ENCODE data around the gene PLA2G15. TPM values are rescaled to one million over a fixed set of nuclear protein-coding genes. Genes with fewer than 3 reads are reported as not detected.

The PLA2G15 gene
- total RNA-seq, 1 donor from 2014 or later = 29.6 TPM

- no peak overlapping the region for H3K4me3 Mint-ChIP-seq (ENCODE audit: unreplicated experiment)
- peaks cover 31% of the 10 kb centered on the region for H3K4me1 Mint-ChIP-seq (ENCODE audit: low read depth)
- H3K9me3 Mint-ChIP-seq (ENCODE audit: low read depth) = no peaks in the 10 kb centered on the region
- H3K36me3 Mint-ChIP-seq (ENCODE audit: low read depth) = peaks cover 10% of the 10 kb centered on the region
- no peak for TF ChIP-seq CTCF (IDR thresholded peaks at IDR 0.05)
- no peaks in the 10 kb centered on the region for H3K27me3 Mint-ChIP-seq (ENCODE audit: low read depth)
- H3K27ac Mint-ChIP-seq (ENCODE audit: unreplicated experiment) = no peak overlapping the region
- no peak for DNase-seq (ENCODE audit: low spot score)
Measured at GRCh38 chr16:68247932-68248331, 2.8 kb downstream of the PLA2G15 start.

GRCh38 chr16:68249371-68249770, 4.2 kb downstream of the PLA2G15 start:
- Mint-ChIP-seq H3K4me3 (ENCODE audit: unreplicated experiment) (no peak overlapping the region), H3K27ac (ENCODE audit: unreplicated experiment) (peak overlapping the region; percentile 13), H3K9me3 (ENCODE audit: low read depth) (no peaks in the 10 kb centered on the region), H3K27me3 (ENCODE audit: low read depth) (no peaks in the 10 kb centered on the region), H3K4me1 (ENCODE audit: low read depth) (peaks cover 27% of the 10 kb centered on the region), H3K36me3 (ENCODE audit: low read depth) (peaks cover 10% of the 10 kb centered on the region)
- no peak for DNase-seq (ENCODE audit: low spot score)
- no peak for TF ChIP-seq CTCF (IDR thresholded peaks at IDR 0.05)

GRCh38 chr16:68250951-68251350, 5.8 kb downstream of the PLA2G15 start:
- H3K9me3 Mint-ChIP-seq (ENCODE audit: low read depth) = no peaks in the 10 kb centered on the region
- no peaks in the 10 kb centered on the region for H3K27me3 Mint-ChIP-seq (ENCODE audit: low read depth)

GRCh38 chr16:68251832-68252231, 6.7 kb downstream of the PLA2G15 start:
- H3K27ac Mint-ChIP-seq (ENCODE audit: unreplicated experiment) = no peak overlapping the region
- H3K4me3 Mint-ChIP-seq (ENCODE audit: unreplicated experiment) = no peak overlapping the region
- TF ChIP-seq CTCF (IDR thresholded peaks at IDR 0.05) = no peak
- H3K4me1 Mint-ChIP-seq (ENCODE audit: low read depth) = peaks cover 8% of the 10 kb centered on the region
- no peaks in the 10 kb centered on the region for H3K27me3 Mint-ChIP-seq (ENCODE audit: low read depth)
- DNase-seq (ENCODE audit: low spot score) = no peak
- H3K9me3 Mint-ChIP-seq (ENCODE audit: low read depth) = no peaks in the 10 kb centered on the region
- H3K36me3 Mint-ChIP-seq (ENCODE audit: low read depth) = peaks cover 12% of the 10 kb centered on the region

More at GRCh38 chr16:68250951-68251350, 5.8 kb downstream of the PLA2G15 start:
- H3K4me1 Mint-ChIP-seq (ENCODE audit: low read depth) = peaks cover 17% of the 10 kb centered on the region
- DNase-seq (ENCODE audit: low spot score) = no peak
- peaks cover 10% of the 10 kb centered on the region for H3K36me3 Mint-ChIP-seq (ENCODE audit: low read depth)
- no peak overlapping the region for H3K4me3 Mint-ChIP-seq (ENCODE audit: unreplicated experiment)
- H3K27ac Mint-ChIP-seq (ENCODE audit: unreplicated experiment) = no peak overlapping the region
- TF ChIP-seq CTCF (IDR thresholded peaks at IDR 0.05) = no peak

- no peak for TF ChIP-seq CTCF (IDR thresholded peaks at IDR 0.05)
- Mint-ChIP-seq H3K27ac (ENCODE audit: unreplicated experiment) (no peak overlapping the region), H3K9me3 (ENCODE audit: low read depth) (no peaks in the 10 kb centered on the region), H3K4me3 (ENCODE audit: unreplicated experiment) (no peak overlapping the region), H3K36me3 (ENCODE audit: low read depth) (peaks cover 13% of the 10 kb centered on the region), H3K4me1 (ENCODE audit: low read depth) (peaks cover 5% of the 10 kb centered on the region), H3K27me3 (ENCODE audit: low read depth) (no peaks in the 10 kb centered on the region)
- no peak for DNase-seq (ENCODE audit: low spot score)
Measured at GRCh38 chr16:68252383-68252782, 7.2 kb downstream of the PLA2G15 start.

Measured in chondrocyte (in vitro differentiated cells).